Parathyroid adenoma (tissue), 2 donors: ENCODE results near the gene ARL5C.
A peak's percentile ranks its signal among the peaks of the same experiment; 100 is the strongest.

Experiments used
- H2AFZ ChIP-seq: fragments of 300-600 bp; sonication (generic); one replicate; pipeline ENCODE4 v1.7.0; 2017; ENCODE audit warnings: antibody characterized with exemption, mild to moderate bottlenecking
- H3K27ac ChIP-seq: fragments of 300-600 bp; sonication (generic); one replicate; pipeline ENCODE4 v1.7.0; 2017
- H3K27me3 ChIP-seq: fragments of 300-600 bp; sonication (generic); one replicate; pipeline ENCODE4 v1.7.0; 2017; ENCODE audit warnings: low read length; ENCODE audit not compliant: control insufficient read depth, insufficient read depth
- H3K36me3 ChIP-seq: fragments of 300-600 bp; sonication (generic); one replicate; pipeline ENCODE4 v1.7.0; 2017; ENCODE audit warnings: low read length; ENCODE audit not compliant: control insufficient read depth, insufficient read depth
- H3K4me1 ChIP-seq: fragments of 300-600 bp; sonication (generic); one replicate; pipeline ENCODE4 v1.7.0; 2017; ENCODE audit warnings: control low read depth
- H3K4me2 ChIP-seq: fragments of 300-600 bp; sonication (generic); one replicate; pipeline ENCODE4 v1.7.0; 2017; ENCODE audit warnings: low read length
- H3K4me3 ChIP-seq: fragments of 300-600 bp; sonication (generic); one replicate; pipeline ENCODE4 v1.7.0; 2017; ENCODE audit warnings: low read depth, low read length
- H3K79me2 ChIP-seq: fragments of 300-600 bp; sonication (generic); one replicate; pipeline ENCODE4 v1.7.0; 2017; ENCODE audit warnings: control low read depth
- H3K9ac ChIP-seq: fragments of 300-600 bp; sonication (generic); one replicate; pipeline ENCODE4 v1.7.0; 2017; ENCODE audit warnings: mild to moderate bottlenecking
- H3K9me3 ChIP-seq: fragments of 300-600 bp; sonication (generic); one replicate; pipeline ENCODE4 v1.7.0; 2017; ENCODE audit warnings: low read length; ENCODE audit not compliant: control insufficient read depth
- TF ChIP-seq, protein P1 (sequence below): fragments of 300-600 bp; sonication (generic); IDR thresholded peaks from one replicate; pipeline ENCODE4 v1.7.0; 2017; ENCODE audit warnings: antibody characterized with exemption, mild to moderate bottlenecking
- donor health status: primary hyperparathyroidism.

ARL5C gene

DNA sequence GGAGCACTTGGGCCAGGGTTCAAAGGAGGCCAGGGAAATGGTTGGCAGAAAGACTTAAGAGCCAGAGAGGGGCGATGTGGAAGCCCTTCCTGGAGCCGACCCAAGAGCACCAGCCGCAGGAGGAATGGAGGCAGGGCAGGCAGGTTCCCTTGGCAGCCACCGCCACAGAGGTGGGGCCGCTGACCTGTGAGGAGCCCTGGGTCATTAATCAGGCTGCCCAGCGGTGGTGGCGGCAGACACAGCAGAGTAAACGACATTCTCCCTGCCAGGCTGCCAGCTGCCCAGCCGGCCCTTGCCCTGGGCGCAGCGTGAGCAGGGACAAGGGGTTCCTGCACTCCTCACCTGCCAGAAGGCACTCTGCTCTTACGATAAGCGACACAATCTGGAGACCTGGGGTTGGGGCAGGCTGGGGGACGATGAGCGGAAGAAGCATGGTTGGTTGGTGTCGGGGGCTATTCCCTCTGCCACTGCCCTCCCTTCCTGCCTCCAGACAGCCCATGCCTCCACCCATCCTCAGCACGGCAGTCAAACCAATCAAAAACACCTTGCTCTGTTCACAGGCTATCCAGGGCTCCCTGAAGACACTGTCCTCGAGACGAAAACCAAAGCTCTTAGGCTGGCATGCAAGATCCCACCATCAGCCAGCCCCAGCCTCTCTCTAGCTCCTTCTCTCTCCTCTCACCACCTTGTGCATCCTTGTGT, 55.4 kb downstream of the ARL5C start:
- Histone ChIP-seq H3K36me3 (no peaks in the 10 kb centered on the region), H3K79me2 (no peaks in the 10 kb centered on the region), H3K4me3 (no peak overlapping the region), H3K4me1 (peaks cover 11% of the 10 kb centered on the region), H3K27me3 (no peaks in the 10 kb centered on the region), H3K9me3 (no peaks in the 10 kb centered on the region), H2AFZ (peak overlapping the region; percentile 50), H3K27ac (no peak overlapping the region), H3K9ac (no peak overlapping the region), H3K4me2 (no peak overlapping the region)
- TF ChIP-seq, protein P1, sequence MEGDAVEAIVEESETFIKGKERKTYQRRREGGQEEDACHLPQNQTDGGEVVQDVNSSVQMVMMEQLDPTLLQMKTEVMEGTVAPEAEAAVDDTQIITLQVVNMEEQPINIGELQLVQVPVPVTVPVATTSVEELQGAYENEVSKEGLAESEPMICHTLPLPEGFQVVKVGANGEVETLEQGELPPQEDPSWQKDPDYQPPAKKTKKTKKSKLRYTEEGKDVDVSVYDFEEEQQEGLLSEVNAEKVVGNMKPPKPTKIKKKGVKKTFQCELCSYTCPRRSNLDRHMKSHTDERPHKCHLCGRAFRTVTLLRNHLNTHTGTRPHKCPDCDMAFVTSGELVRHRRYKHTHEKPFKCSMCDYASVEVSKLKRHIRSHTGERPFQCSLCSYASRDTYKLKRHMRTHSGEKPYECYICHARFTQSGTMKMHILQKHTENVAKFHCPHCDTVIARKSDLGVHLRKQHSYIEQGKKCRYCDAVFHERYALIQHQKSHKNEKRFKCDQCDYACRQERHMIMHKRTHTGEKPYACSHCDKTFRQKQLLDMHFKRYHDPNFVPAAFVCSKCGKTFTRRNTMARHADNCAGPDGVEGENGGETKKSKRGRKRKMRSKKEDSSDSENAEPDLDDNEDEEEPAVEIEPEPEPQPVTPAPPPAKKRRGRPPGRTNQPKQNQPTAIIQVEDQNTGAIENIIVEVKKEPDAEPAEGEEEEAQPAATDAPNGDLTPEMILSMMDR: no peak

DNA sequence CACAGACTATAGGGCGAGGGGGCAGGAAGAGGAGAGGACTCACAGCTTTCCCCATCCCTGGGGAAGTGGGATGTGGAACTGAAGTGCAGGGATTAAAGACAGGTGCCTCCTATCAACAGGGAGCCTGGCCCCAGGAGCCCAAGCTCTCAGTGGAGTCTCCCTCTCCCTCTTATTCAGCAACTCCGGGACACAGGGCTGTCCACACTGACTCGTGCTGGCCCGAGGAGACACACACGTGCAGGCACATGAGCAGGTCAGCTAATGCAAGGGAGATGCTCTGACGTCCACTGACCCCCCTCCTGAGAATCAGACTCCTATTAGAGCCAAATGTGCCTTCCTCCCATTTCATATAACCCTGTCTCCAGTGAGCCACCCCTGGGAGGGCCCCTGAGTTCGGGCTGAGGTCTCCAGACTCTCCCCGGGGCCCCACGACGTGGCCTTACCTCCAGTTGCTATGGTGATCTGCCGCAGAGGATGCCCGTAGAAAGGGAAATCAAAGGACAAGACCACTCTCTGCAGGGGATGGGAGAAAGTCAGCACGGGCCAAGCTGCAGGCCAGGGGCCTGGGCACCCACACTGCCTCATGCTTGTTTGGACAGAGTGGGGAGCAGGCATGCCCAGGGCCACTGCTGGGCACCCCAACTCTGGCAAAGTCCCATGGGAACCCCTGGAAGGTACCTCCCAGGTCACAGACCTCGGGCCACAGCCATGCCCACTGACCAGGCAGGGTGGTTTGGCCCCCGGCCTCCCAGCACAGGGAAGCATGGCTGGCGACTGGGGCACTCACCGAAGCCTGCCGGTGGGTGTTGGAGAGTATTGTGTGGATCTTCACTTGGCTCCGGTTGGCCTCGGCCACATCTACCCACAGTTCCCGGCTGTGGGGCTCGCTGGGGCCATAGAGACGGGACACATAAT, 57.2 kb downstream of the ARL5C start:
- Histone ChIP-seq H3K4me3 (no peak overlapping the region), H3K79me2 (no peaks in the 10 kb centered on the region), H3K9ac (no peak overlapping the region), H2AFZ (no peak overlapping the region), H3K4me2 (no peak overlapping the region), H3K36me3 (no peaks in the 10 kb centered on the region), H3K4me1 (peaks cover 11% of the 10 kb centered on the region), H3K27ac (no peak overlapping the region), H3K9me3 (no peaks in the 10 kb centered on the region), H3K27me3 (no peaks in the 10 kb centered on the region)
- TF ChIP-seq, protein P1: no peak

- H3K4me3 ChIP-seq: no peak overlapping the region
- H3K9ac ChIP-seq: no peak overlapping the region
- TF ChIP-seq, protein P1: no peak
- no peaks in the 10 kb centered on the region for H3K79me2 ChIP-seq
- no peaks in the 10 kb centered on the region for H3K27me3 ChIP-seq
- H3K27ac ChIP-seq: no peak overlapping the region
- H3K36me3 ChIP-seq: no peaks in the 10 kb centered on the region
- H2AFZ ChIP-seq: no peak overlapping the region
- H3K4me2 ChIP-seq: no peak overlapping the region
- no peaks in the 10 kb centered on the region for H3K9me3 ChIP-seq
- peaks cover 11% of the 10 kb centered on the region for H3K4me1 ChIP-seq
Measured at GRCh38 chr17:39107973-39108372, 58.0 kb downstream of the ARL5C start.

GRCh38 chr17:39107155-39107554, 58.8 kb downstream of the ARL5C start:
- TF ChIP-seq, protein P1: no peak
- Histone ChIP-seq H3K27ac (no peak overlapping the region), H3K4me3 (no peak overlapping the region), H3K9ac (no peak overlapping the region), H3K9me3 (no peaks in the 10 kb centered on the region), H3K4me2 (no peak overlapping the region), H2AFZ (no peak overlapping the region), H3K36me3 (no peaks in the 10 kb centered on the region), H3K4me1 (peaks cover 11% of the 10 kb centered on the region), H3K79me2 (no peaks in the 10 kb centered on the region), H3K27me3 (no peaks in the 10 kb centered on the region)
